Esophagus (tissue), 2 donors: ENCODE results near the gene BUD13. TPM values are rescaled to one million over a fixed set of nuclear protein-coding genes. Genes with fewer than 3 reads are reported as not detected.

ENCODE experiments used
- H3K27ac ChIP-seq, 2 donors: one replicate each; pipeline ENCODE4 v1.5.1; 2013; ENCODE audit warnings: low read depth in 2 of 2, mild to moderate bottlenecking in 2 of 2, inconsistent platforms in 1 of 2, low read length in 1 of 2, moderate library complexity in 1 of 2
- H3K27me3 ChIP-seq, 2 donors: one replicate each; pipeline ENCODE4 v1.6.1; 2013; ENCODE audit warnings: low read length in 2 of 2, control low read depth in 1 of 2, mild to moderate bottlenecking in 1 of 2; ENCODE audit not compliant: insufficient read depth in 2 of 2, control insufficient read depth in 1 of 2
- H3K36me3 ChIP-seq, 2 donors: one replicate each; pipeline ENCODE4 v1.6.1; 2013; ENCODE audit warnings: low read length in 1 of 2; ENCODE audit not compliant: control insufficient read depth in 2 of 2, insufficient read depth in 2 of 2
- H3K4me1 ChIP-seq, 2 donors: one replicate each; pipeline ENCODE4 v1.6.1; 2013; ENCODE audit warnings: low read length in 1 of 2; ENCODE audit not compliant: control insufficient read depth in 2 of 2, insufficient read depth in 2 of 2
- H3K4me3 ChIP-seq, 2 donors: one replicate each; pipeline ENCODE4 v1.5.1; 2013; ENCODE audit warnings: low read length in 2 of 2, mild to moderate bottlenecking in 2 of 2, low read depth in 1 of 2, moderate library complexity in 1 of 2
- H3K9me3 ChIP-seq, 2 donors: one replicate each; pipeline ENCODE4 v1.6.1; 2013; ENCODE audit warnings: mild to moderate bottlenecking in 2 of 2, low read depth in 1 of 2, low read length in 1 of 2, moderate library complexity in 1 of 2; ENCODE audit not compliant: control insufficient read depth in 2 of 2, insufficient read depth in 1 of 2
- WGBS, 2 donors: extraction: QIAGEN DNeasy Blood & Tissue Kit; methylation state at CpG; one replicate each; pipeline ENCODE4 v1.1.7; 2013; 5-methylcytosine and 5-hydroxymethylcytosine counted together
- polyA plus RNA-seq, 2 donors: library from polyadenylated mRNA; stranded (reverse); fragments of 200-250 nt; gene quantifications; one replicate each; pipeline ENCODE4 v1.2.3, GENCODE V29; 2013
- donor health status: healthy with polysubstance abuse.
- donor health status: Bipolar disorder and iron deficiency.

BUD13 gene
- polyA plus RNA-seq, 2 donors, result 9.6 to 11.4 TPM

DNA sequence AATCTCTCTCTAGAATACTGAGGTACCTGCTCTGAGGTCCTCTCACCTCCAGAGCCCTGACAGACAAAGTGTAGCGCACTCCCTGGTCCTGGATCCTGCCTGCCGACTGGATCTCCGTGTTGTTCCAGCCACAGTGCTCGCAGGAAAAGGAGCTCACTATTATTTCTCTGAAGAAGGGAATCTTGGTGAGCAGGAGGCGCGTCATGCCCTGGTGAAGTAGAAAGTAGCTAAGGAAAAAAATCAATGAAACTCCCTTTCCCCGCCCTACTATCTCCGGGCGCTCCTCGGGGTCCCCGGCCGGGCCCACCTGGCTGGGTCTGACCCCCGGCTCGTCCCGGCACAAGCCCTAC is 14.6 kb upstream of the BUD13 start:
- WGBS, 2 donors, result 0 to 1% methylated on average over 15 of the region's 15 CpGs

GRCh38 chr11:116786966-116787365 is 14.2 kb upstream of the BUD13 start:
- Histone ChIP-seq H3K4me1 (peaks cover 6 to 12% of the 10 kb centered on the region in 2 donors), H3K4me3 (peak overlapping the region; percentile 88 to 97), H3K27me3 (no peaks in the 10 kb centered on the region), H3K27ac (no peak overlapping the region), H3K9me3 (no peaks in the 10 kb centered on the region), H3K36me3 (peaks cover 31 to 32% of the 10 kb centered on the region in 2 donors)
- WGBS, 2 donors, result 58 to 62% methylated on average over 5 of the region's 5 CpGs

More for the DNA sequence above, 14.6 kb upstream of the BUD13 start:
- Histone ChIP-seq H3K27me3 (no peaks in the 10 kb centered on the region), H3K4me1 (peaks cover 6 to 12% of the 10 kb centered on the region in 2 donors), H3K9me3 (no peaks in the 10 kb centered on the region), H3K27ac (peak overlapping the region; percentile 75 to 94), H3K36me3 (peaks cover 29 to 31% of the 10 kb centered on the region in 2 donors), H3K4me3 (peak overlapping the region; percentile 88 to 97)

- H3K9me3 ChIP-seq, result no peaks in the 10 kb centered on the region
- H3K27ac ChIP-seq, result no peak overlapping the region
- no peak overlapping the region for H3K4me3 ChIP-seq
- H3K36me3 ChIP-seq, result peaks cover 31 to 33% of the 10 kb centered on the region in 2 donors
- WGBS, 2 donors, result 84 to 85% methylated on average over 2 of the region's 2 CpGs
- H3K27me3 ChIP-seq, result no peaks in the 10 kb centered on the region
- peaks cover 6 to 7% of the 10 kb centered on the region in 2 donors for H3K4me1 ChIP-seq
Measured at GRCh38 chr11:116786326-116786725, 13.5 kb upstream of the BUD13 start.

- 72 to 81% methylated on average over 4 of the region's 4 CpGs for WGBS, 2 donors
- H3K27me3 ChIP-seq, result no peaks in the 10 kb centered on the region
- peaks cover 3% of the 10 kb centered on the region in 2 donors for H3K4me1 ChIP-seq
- H3K27ac ChIP-seq, result no peak overlapping the region
- no peaks in the 10 kb centered on the region for H3K9me3 ChIP-seq
- no peak overlapping the region for H3K4me3 ChIP-seq
- peaks cover 38 to 44% of the 10 kb centered on the region in 2 donors for H3K36me3 ChIP-seq
Measured at GRCh38 chr11:116782728-116783127, 9.9 kb upstream of the BUD13 start.

DNA sequence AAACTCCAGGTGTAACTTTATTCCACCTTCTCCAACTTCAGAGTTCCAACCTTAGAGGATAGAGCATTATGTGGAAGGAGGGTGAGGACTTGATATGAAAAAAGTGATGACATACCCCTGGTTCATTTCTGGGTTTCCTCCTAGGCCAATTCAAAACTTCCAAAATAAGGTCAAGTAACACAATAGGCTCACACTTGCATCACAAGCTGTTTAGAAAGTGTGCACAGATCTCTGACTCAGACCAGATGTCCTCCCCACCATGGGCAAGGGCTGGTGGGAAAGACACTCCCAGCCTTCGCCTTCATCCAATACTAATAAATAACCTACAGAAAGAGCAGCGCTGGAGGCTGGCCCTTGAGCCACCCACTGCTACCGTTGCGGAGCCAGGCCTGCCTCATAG is 5.8 kb upstream of the BUD13 start:
- Histone ChIP-seq H3K4me3 (no peak overlapping the region), H3K36me3 (peaks cover 18 to 32% of the 10 kb centered on the region in 2 donors), H3K4me1 (no peaks in the 10 kb centered on the region), H3K9me3 (no peaks in the 10 kb centered on the region), H3K27ac (no peak overlapping the region), H3K27me3 (no peaks in the 10 kb centered on the region)
- 95 to 97% methylated on average over 4 of the region's 4 CpGs for WGBS, 2 donors

GRCh38 chr11:116777056-116777455 is 4.3 kb upstream of the BUD13 start:
- Histone ChIP-seq H3K27ac (no peak overlapping the region), H3K9me3 (no peaks in the 10 kb centered on the region), H3K36me3 (peaks cover 9 to 20% of the 10 kb centered on the region in 2 donors), H3K27me3 (no peaks in the 10 kb centered on the region), H3K4me1 (no peaks in the 10 kb centered on the region), H3K4me3 (no peak overlapping the region)
- 79 to 89% methylated on average over 7 of the region's 7 CpGs for WGBS, 2 donors

GRCh38 chr11:116776522-116776984 is 3.8 kb upstream of the BUD13 start:
- H3K4me1 ChIP-seq, result peaks cover 0 to 3% of the 10 kb centered on the region in 2 donors
- H3K27me3 ChIP-seq, result no peaks in the 10 kb centered on the region
- no peak overlapping the region for H3K27ac ChIP-seq
- no peaks in the 10 kb centered on the region for H3K9me3 ChIP-seq
- peaks cover 9 to 19% of the 10 kb centered on the region in 2 donors for H3K36me3 ChIP-seq
- no peak overlapping the region for H3K4me3 ChIP-seq

GRCh38 chr11:116775975-116776374 is 3.2 kb upstream of the BUD13 start:
- Histone ChIP-seq H3K9me3 (no peaks in the 10 kb centered on the region), H3K27me3 (no peaks in the 10 kb centered on the region), H3K27ac (no peak overlapping the region), H3K4me1 (peaks cover 0 to 5% of the 10 kb centered on the region in 2 donors), H3K4me3 (no peak overlapping the region), H3K36me3 (peaks cover 9 to 19% of the 10 kb centered on the region in 2 donors)
- 85 to 95% methylated on average over 5 of the region's 5 CpGs for WGBS, 2 donors

- no peak overlapping the region for H3K27ac ChIP-seq
- WGBS, 2 donors, result 86 to 89% methylated on average over 5 of the region's 5 CpGs
Measured at GRCh38 chr11:116774661-116775060, 1.9 kb upstream of the BUD13 start.

More at GRCh38 chr11:116774661-116775060, 1.9 kb upstream of the BUD13 start:
- Histone ChIP-seq H3K9me3 (no peaks in the 10 kb centered on the region), H3K4me3 (no peak overlapping the region), H3K36me3 (peaks cover 9 to 14% of the 10 kb centered on the region in 2 donors), H3K4me1 (peaks cover 0 to 5% of the 10 kb centered on the region in 2 donors), H3K27me3 (no peaks in the 10 kb centered on the region)
